Endometrium (tissue), 2 donors: ENCODE measurements around the gene AMOTL1.

Experiments used
- FAIRE-seq: peaks from 2 replicates; lab custom pipeline; 2012; peaks lifted over from hg19 to GRCh38; lab: Jason Lieb, UNC
- donor health status: control.
- donor health status: control.

AMOTL1 gene

GRCh38 chr11:94767701-94768601 lies at the start of gene AMOTL1:
TSS of gene AMOTL1 (plus strand) at chr11:94768356. CDS start at chr11:94768512, 156 bp downstream.
- no peak for FAIRE-seq

- FAIRE-seq, result no peak
Measured at GRCh38 chr11:94719876-94720275, 48.3 kb upstream of the AMOTL1 start.

- FAIRE-seq, result no peak
Measured at GRCh38 chr11:94721565-94722292, 46.4 kb upstream of the AMOTL1 start.

- FAIRE-seq, result no peak
Measured at GRCh38 chr11:94722735-94723134, 45.4 kb upstream of the AMOTL1 start.

GRCh38 chr11:94725097-94725496 lies 43.1 kb upstream of the AMOTL1 start:
- FAIRE-seq, result no peak

GRCh38 chr11:94727819-94728218 lies 40.3 kb upstream of the AMOTL1 start:
- no peak for FAIRE-seq

- FAIRE-seq, result no peak
Measured at GRCh38 chr11:94728541-94728940, 39.6 kb upstream of the AMOTL1 start.

- no peak for FAIRE-seq
Measured at GRCh38 chr11:94728966-94729751, 39.0 kb upstream of the AMOTL1 start.

- FAIRE-seq, result no peak
Measured at GRCh38 chr11:94730153-94730552, 38.0 kb upstream of the AMOTL1 start.

GRCh38 chr11:94731880-94732601 lies 36.1 kb upstream of the AMOTL1 start:
- no peak for FAIRE-seq

- FAIRE-seq, result no peak
Measured at GRCh38 chr11:94732617-94733281, 35.4 kb upstream of the AMOTL1 start.

- FAIRE-seq, result no peak
Measured at GRCh38 chr11:94734563-94735275, 33.4 kb upstream of the AMOTL1 start.

GRCh38 chr11:94735907-94736306 lies 32.2 kb upstream of the AMOTL1 start:
- no peak for FAIRE-seq

- no peak for FAIRE-seq
Measured at GRCh38 chr11:94737171-94737611, 31.0 kb upstream of the AMOTL1 start.

GRCh38 chr11:94738746-94739145 lies 29.4 kb upstream of the AMOTL1 start:
- FAIRE-seq, result no peak

GRCh38 chr11:94739331-94739730 lies 28.8 kb upstream of the AMOTL1 start:
- no peak for FAIRE-seq

- FAIRE-seq, result no peak
Measured at GRCh38 chr11:94740083-94741021, 27.8 kb upstream of the AMOTL1 start.

- no peak for FAIRE-seq
Measured at GRCh38 chr11:94741022-94741679, 27.0 kb upstream of the AMOTL1 start.

GRCh38 chr11:94742665-94743064 lies 25.5 kb upstream of the AMOTL1 start:
- no peak for FAIRE-seq
